ENCODE measurements around the gene SMURF1.

DNA sequence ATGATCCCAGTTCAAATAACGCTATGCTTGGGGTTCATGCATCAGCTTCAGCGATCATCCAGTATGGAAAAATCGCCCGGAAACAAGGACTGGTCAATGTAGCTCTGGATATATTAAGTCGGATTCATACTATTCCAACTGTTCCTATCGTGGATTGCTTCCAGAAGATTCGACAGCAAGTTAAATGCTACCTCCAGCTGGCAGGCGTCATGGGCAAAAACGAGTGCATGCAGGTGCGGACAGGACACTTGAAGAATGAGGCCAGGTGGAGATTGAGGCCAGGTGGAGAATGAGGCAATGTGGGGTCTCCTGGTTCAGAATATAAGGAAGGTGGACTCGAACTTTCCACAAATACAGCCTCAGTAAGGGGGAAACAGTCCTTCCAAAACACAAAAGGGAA, 159.8 kb downstream of the SMURF1 start:
- TF ChIP-seq, protein P1, sequence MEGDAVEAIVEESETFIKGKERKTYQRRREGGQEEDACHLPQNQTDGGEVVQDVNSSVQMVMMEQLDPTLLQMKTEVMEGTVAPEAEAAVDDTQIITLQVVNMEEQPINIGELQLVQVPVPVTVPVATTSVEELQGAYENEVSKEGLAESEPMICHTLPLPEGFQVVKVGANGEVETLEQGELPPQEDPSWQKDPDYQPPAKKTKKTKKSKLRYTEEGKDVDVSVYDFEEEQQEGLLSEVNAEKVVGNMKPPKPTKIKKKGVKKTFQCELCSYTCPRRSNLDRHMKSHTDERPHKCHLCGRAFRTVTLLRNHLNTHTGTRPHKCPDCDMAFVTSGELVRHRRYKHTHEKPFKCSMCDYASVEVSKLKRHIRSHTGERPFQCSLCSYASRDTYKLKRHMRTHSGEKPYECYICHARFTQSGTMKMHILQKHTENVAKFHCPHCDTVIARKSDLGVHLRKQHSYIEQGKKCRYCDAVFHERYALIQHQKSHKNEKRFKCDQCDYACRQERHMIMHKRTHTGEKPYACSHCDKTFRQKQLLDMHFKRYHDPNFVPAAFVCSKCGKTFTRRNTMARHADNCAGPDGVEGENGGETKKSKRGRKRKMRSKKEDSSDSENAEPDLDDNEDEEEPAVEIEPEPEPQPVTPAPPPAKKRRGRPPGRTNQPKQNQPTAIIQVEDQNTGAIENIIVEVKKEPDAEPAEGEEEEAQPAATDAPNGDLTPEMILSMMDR (IDR thresholded peaks at IDR 0.05; ENCODE audit: poor library complexity, severe bottlenecking) = no peak
- no peak for TF ChIP-seq EZH2 (IDR thresholded peaks at IDR 0.05; ENCODE audit: borderline replicate concordance, insufficient read depth, low read length, poor library complexity, severe bottlenecking)
- TF ChIP-seq RAD21 (conservative IDR thresholded peaks at IDR 0.05) = no peak
- TF ChIP-seq POLR2AphosphoS5 (IDR thresholded peaks at IDR 0.05) = no peak
